ENCODE measurements around the gene PTPRM.

Gene PTPRM

DNA sequence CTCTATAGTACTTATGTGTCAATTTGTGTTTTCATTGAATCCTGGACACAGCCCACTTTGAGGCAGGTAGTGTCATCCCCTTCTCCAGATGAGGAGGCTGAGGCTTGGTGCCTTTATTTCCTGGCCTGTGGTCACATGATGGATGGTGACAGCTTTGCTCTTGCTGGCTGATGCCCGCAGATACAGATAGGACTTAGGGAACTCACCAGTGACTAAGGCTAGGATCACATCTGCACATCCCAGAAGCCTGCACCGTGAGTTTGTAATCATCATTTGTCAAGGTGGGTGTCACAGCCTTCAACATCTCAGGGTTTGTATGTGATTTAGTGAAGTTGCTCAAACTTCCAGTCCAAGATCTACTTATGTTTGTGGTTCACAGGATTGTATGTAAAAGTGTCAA, 747.0 kb downstream of the PTPRM start:
- TF ChIP-seq, protein P1, sequence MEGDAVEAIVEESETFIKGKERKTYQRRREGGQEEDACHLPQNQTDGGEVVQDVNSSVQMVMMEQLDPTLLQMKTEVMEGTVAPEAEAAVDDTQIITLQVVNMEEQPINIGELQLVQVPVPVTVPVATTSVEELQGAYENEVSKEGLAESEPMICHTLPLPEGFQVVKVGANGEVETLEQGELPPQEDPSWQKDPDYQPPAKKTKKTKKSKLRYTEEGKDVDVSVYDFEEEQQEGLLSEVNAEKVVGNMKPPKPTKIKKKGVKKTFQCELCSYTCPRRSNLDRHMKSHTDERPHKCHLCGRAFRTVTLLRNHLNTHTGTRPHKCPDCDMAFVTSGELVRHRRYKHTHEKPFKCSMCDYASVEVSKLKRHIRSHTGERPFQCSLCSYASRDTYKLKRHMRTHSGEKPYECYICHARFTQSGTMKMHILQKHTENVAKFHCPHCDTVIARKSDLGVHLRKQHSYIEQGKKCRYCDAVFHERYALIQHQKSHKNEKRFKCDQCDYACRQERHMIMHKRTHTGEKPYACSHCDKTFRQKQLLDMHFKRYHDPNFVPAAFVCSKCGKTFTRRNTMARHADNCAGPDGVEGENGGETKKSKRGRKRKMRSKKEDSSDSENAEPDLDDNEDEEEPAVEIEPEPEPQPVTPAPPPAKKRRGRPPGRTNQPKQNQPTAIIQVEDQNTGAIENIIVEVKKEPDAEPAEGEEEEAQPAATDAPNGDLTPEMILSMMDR (IDR thresholded peaks at IDR 0.05): no peak
- Mint-ChIP-seq H3K4me3 (no peak overlapping the region), H3K27me3 (ENCODE audit: low read depth, poor library complexity) (no peaks in the 10 kb centered on the region), H3K27ac (no peak overlapping the region), H3K9me3 (no peaks in the 10 kb centered on the region), H3K4me1 (no peaks in the 10 kb centered on the region), H3K36me3 (ENCODE audit: low read depth) (peaks cover 3% of the 10 kb centered on the region)
- no peak for DNase-seq

DNA sequence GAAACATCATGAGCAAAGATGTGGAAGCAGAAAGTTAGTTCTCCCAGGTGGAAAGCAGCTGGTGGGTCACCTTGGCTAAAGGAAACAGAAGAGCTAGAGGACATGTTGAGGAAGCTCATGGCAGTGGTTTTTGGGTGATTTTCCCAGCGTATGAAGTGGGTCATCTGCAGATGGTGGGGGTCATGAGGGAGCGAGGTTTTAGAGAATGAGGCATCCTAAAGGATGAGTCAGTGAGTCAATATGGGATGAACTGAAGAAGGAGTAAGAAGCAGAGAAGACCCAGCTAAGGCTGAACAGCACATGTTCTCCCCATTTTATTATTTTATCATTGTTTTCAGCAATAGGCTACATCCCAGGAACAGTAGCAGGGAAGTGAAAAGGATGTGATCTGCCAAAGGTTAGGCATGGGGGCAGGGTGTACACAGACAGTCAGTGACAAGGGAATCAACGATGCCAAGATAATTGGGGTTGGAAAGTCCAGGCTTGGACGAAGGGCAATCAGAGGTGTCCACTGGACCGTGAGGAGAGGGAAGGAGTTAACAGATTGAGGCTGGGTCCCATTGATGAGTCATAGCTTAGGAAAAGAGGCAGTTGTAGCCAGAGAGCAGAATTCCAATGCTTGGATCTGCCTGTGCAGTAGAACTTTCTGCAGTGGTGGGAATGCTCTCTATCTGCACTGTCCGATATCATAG, 752.8 kb downstream of the PTPRM start:
- Mint-ChIP-seq H3K4me3 (no peak overlapping the region), H3K4me1 (peaks cover 8% of the 10 kb centered on the region), H3K9me3 (no peaks in the 10 kb centered on the region), H3K36me3 (ENCODE audit: low read depth) (peaks cover 6% of the 10 kb centered on the region), H3K27ac (no peak overlapping the region), H3K27me3 (ENCODE audit: low read depth, poor library complexity) (no peaks in the 10 kb centered on the region)
- TF ChIP-seq, protein P1 (IDR thresholded peaks at IDR 0.05): no peak
- DNase-seq: no peak

GRCh38 chr18:8322486-8322885, 755.4 kb downstream of the PTPRM start:
- TF ChIP-seq, protein P1 (IDR thresholded peaks at IDR 0.05): no peak
- Mint-ChIP-seq H3K9me3 (peaks cover 5% of the 10 kb centered on the region), H3K27ac (no peak overlapping the region), H3K4me3 (no peak overlapping the region), H3K4me1 (peaks cover 13% of the 10 kb centered on the region), H3K27me3 (ENCODE audit: low read depth, poor library complexity) (peaks cover 3% of the 10 kb centered on the region), H3K36me3 (ENCODE audit: low read depth) (peaks cover 6% of the 10 kb centered on the region)
- DNase-seq: no peak

- no peak for DNase-seq
- Mint-ChIP-seq H3K36me3 (ENCODE audit: low read depth) (no peaks in the 10 kb centered on the region), H3K27me3 (ENCODE audit: low read depth, poor library complexity) (peaks cover 3% of the 10 kb centered on the region), H3K4me1 (peaks cover 22% of the 10 kb centered on the region), H3K9me3 (peaks cover 5% of the 10 kb centered on the region), H3K27ac (no peak overlapping the region), H3K4me3 (no peak overlapping the region)
- TF ChIP-seq, protein P1 (IDR thresholded peaks at IDR 0.05): no peak
Observed at GRCh38 chr18:8324343-8325065, 757.4 kb downstream of the PTPRM start.

- no peak for DNase-seq
- Mint-ChIP-seq H3K27me3 (ENCODE audit: low read depth, poor library complexity) (peaks cover 3% of the 10 kb centered on the region), H3K27ac (no peak overlapping the region), H3K9me3 (peaks cover 5% of the 10 kb centered on the region), H3K4me1 (peaks cover 14% of the 10 kb centered on the region), H3K36me3 (ENCODE audit: low read depth) (no peaks in the 10 kb centered on the region), H3K4me3 (no peak overlapping the region)
- TF ChIP-seq, protein P1 (IDR thresholded peaks at IDR 0.05): no peak
Observed at GRCh38 chr18:8326763-8327394, 759.8 kb downstream of the PTPRM start.
